Measurements from ENCODE around the gene RTTN. TPM values are rescaled to one million over a fixed set of nuclear protein-coding genes. Genes with fewer than 3 reads are reported as not detected.
"Not testable (repeated sequence)": the region's sequence is repeated elsewhere in the genome, so short reads cannot be mapped to it uniquely, and the experiment has no call there.

The RTTN gene
- total RNA-seq = 13.5 TPM

GRCh38 chr18:70205421-70206397 lies at the start of gene RTTN:
Gene RTTN (minus strand): TSS chr18:70205687. CDS start chr18:70205658, 29 bp downstream.
- DNase-seq (ENCODE audit: low read depth in 2 of 3, low spot score in 2 of 3) = peak; percentile 95

- DNase-seq (ENCODE audit: low read depth in 2 of 3, low spot score in 2 of 3) = no peak
These were observed 45.3 kb upstream of the RTTN start for GRCh38 chr18:70250781-70251180.

- not testable (repeated sequence) for DNase-seq (ENCODE audit: low read depth in 2 of 3, low spot score in 2 of 3)
These were observed 44.4 kb upstream of the RTTN start for GRCh38 chr18:70249861-70250260.

GRCh38 chr18:70249118-70249517 lies 43.6 kb upstream of the RTTN start:
- DNase-seq (ENCODE audit: low read depth in 2 of 3, low spot score in 2 of 3) = no peak

- peak in 2 of 3 donors; percentile 15 to 64 for DNase-seq (ENCODE audit: low read depth in 2 of 3, low spot score in 2 of 3)
These were observed 40.6 kb upstream of the RTTN start for GRCh38 chr18:70246061-70246466.

- DNase-seq (ENCODE audit: low read depth in 2 of 3, low spot score in 2 of 3) = no peak
These were observed 37.8 kb upstream of the RTTN start for GRCh38 chr18:70243131-70243929.

GRCh38 chr18:70236921-70237320 lies 31.4 kb upstream of the RTTN start:
- DNase-seq (ENCODE audit: low read depth in 2 of 3, low spot score in 2 of 3) = not testable (repeated sequence)

- no peak for DNase-seq (ENCODE audit: low read depth in 2 of 3, low spot score in 2 of 3)
These were observed 30.0 kb upstream of the RTTN start for GRCh38 chr18:70235478-70235877.

- peak in 2 of 3 donors; percentile 7 to 28 for DNase-seq (ENCODE audit: low read depth in 2 of 3, low spot score in 2 of 3)
These were observed 29.4 kb upstream of the RTTN start for GRCh38 chr18:70234667-70235459.

GRCh38 chr18:70233974-70234373 lies 28.5 kb upstream of the RTTN start:
- no peak for DNase-seq (ENCODE audit: low read depth in 2 of 3, low spot score in 2 of 3)

GRCh38 chr18:70232261-70232660 lies 26.8 kb upstream of the RTTN start:
- DNase-seq (ENCODE audit: low read depth in 2 of 3, low spot score in 2 of 3) = no peak

- DNase-seq (ENCODE audit: low read depth in 2 of 3, low spot score in 2 of 3) = no peak
These were observed 24.2 kb upstream of the RTTN start for GRCh38 chr18:70229639-70230038.

GRCh38 chr18:70228536-70228935 lies 23.0 kb upstream of the RTTN start:
- no peak for DNase-seq (ENCODE audit: low read depth in 2 of 3, low spot score in 2 of 3)

GRCh38 chr18:70227438-70227837 lies 22.0 kb upstream of the RTTN start:
- no peak for DNase-seq (ENCODE audit: low read depth in 2 of 3, low spot score in 2 of 3)

- no peak for DNase-seq (ENCODE audit: low read depth in 2 of 3, low spot score in 2 of 3)
These were observed 16.4 kb upstream of the RTTN start for GRCh38 chr18:70221915-70222278.

- no peak for DNase-seq (ENCODE audit: low read depth in 2 of 3, low spot score in 2 of 3)
These were observed 15.8 kb upstream of the RTTN start for GRCh38 chr18:70221156-70221914.

GRCh38 chr18:70220628-70221027 lies 15.1 kb upstream of the RTTN start:
- DNase-seq (ENCODE audit: low read depth in 2 of 3, low spot score in 2 of 3) = no peak

GRCh38 chr18:70219688-70220087 lies 14.2 kb upstream of the RTTN start:
- DNase-seq (ENCODE audit: low read depth in 2 of 3, low spot score in 2 of 3) = no peak

GRCh38 chr18:70216788-70217187 lies 11.3 kb upstream of the RTTN start:
- DNase-seq (ENCODE audit: low read depth in 2 of 3, low spot score in 2 of 3) = no peak

GRCh38 chr18:70207181-70207580 lies 1.7 kb upstream of the RTTN start:
- no peak for DNase-seq (ENCODE audit: low read depth in 2 of 3, low spot score in 2 of 3)
